Measurements from ENCODE around the gene PHACTR2. TPM values are rescaled to one million over a fixed set of nuclear protein-coding genes. Genes with fewer than 3 reads are reported as not detected.

The PHACTR2 gene
- polyA plus RNA-seq, 12 donors: 31.7 to 86.3 (median 39.8) TPM

- no peak for DNase-seq
Observed at GRCh38 chr6:143739341-143739851, 61.6 kb downstream of the PHACTR2 start.

- no peak for DNase-seq
Observed at GRCh38 chr6:143740213-143740612, 62.4 kb downstream of the PHACTR2 start.

GRCh38 chr6:143741480-143741879 is 63.7 kb downstream of the PHACTR2 start:
- DNase-seq: no peak

- DNase-seq: no peak
Observed at GRCh38 chr6:143742070-143742954, 64.5 kb downstream of the PHACTR2 start.

GRCh38 chr6:143742955-143743255 is 65.1 kb downstream of the PHACTR2 start:
- no peak for DNase-seq

- DNase-seq: peak; percentile 91
Observed at GRCh38 chr6:143743301-143744166, 65.8 kb downstream of the PHACTR2 start.

GRCh38 chr6:143744551-143745165 is 66.9 kb downstream of the PHACTR2 start:
- DNase-seq: no peak

GRCh38 chr6:143745166-143746133 is 67.7 kb downstream of the PHACTR2 start:
- DNase-seq: peak; percentile 64

GRCh38 chr6:143746202-143747119 is 68.7 kb downstream of the PHACTR2 start:
- peak; percentile 33 for DNase-seq

- no peak for DNase-seq
Observed at GRCh38 chr6:143747347-143747842, 69.6 kb downstream of the PHACTR2 start.

GRCh38 chr6:143749891-143750290 is 72.1 kb downstream of the PHACTR2 start:
- DNase-seq: no peak

GRCh38 chr6:143750877-143751276 is 73.1 kb downstream of the PHACTR2 start:
- DNase-seq: no peak

GRCh38 chr6:143752459-143752858 is 74.7 kb downstream of the PHACTR2 start:
- no peak for DNase-seq

GRCh38 chr6:143753678-143754077 is 75.9 kb downstream of the PHACTR2 start:
- no peak for DNase-seq

- DNase-seq: no peak
Observed at GRCh38 chr6:143754204-143754603, 76.4 kb downstream of the PHACTR2 start.

- DNase-seq: no peak
Observed at GRCh38 chr6:143755301-143755744, 77.6 kb downstream of the PHACTR2 start.

- DNase-seq: no peak
Observed at GRCh38 chr6:143757346-143757832, 79.6 kb downstream of the PHACTR2 start.

GRCh38 chr6:143758551-143758950 is 80.8 kb downstream of the PHACTR2 start:
- no peak for DNase-seq

- no peak for DNase-seq
Observed at GRCh38 chr6:143759666-143760065, 81.9 kb downstream of the PHACTR2 start.

Data from muscle of arm (tissue), 12 donors.